ENCODE measurements around the gene STAG2. TPM values are rescaled to one million over a fixed set of nuclear protein-coding genes. Genes with fewer than 3 reads are reported as not detected.
"Not testable (repeated sequence)": the region's sequence is repeated elsewhere in the genome, so short reads cannot be mapped to it uniquely, and the experiment has no call there.

STAG2 gene
- total RNA-seq, 1 experiment from 2014 or later: 66.3 TPM

DNA sequence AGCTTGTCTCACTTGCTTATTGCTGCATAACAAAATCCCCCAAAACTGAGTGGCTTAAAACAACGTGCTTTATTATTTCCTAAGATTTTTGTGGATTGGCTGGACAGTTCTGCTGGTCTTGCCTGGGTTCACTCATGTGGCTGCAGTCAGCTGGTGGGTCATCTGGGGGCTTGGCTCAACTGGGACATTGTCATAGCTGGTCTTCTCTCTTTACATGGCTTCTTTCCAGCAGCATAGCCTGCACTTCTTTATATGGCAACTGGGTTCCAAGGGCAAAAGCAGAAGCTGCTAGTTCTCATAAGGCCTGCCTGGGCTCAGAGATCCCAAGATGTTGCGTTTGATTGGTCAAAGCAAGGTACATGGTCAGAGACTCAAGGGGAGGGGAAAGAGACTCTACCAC lies 33.7 kb upstream of the STAG2 start:
- Histone ChIP-seq H2AFZ (ENCODE audit: low read depth, low read length, poor library complexity, severe bottlenecking) (no peak overlapping the region), H3K4me2 (ENCODE audit: low read length) (no peak overlapping the region), H4K20me1 (ENCODE audit: insufficient read depth) (no peaks in the 10 kb centered on the region), H3K36me3 (ENCODE audit: control insufficient read depth in 1 of 2, insufficient read depth in 2 of 2, low read length in 2 of 2) (no peaks in the 10 kb centered on the region), H3K9me3 (ENCODE audit: control insufficient read depth in 1 of 2, insufficient read depth in 1 of 2, low read depth in 1 of 2, low read length in 2 of 2) (no peaks in the 10 kb centered on the region), H3K27ac (ENCODE audit: low read depth, low read length) (no peak overlapping the region), H3K9me2 (ENCODE audit: insufficient read depth) (no peaks in the 10 kb centered on the region), H3K4me3 (replicated peaks in 1 of 2; ENCODE audit: low read depth in 1 of 2, low read length in 2 of 2) (no peak overlapping the region), H3K27me3 (ENCODE audit: insufficient read depth, low read length) (no peaks in the 10 kb centered on the region), H3K79me2 (ENCODE audit: insufficient read depth, low read length) (no peaks in the 10 kb centered on the region), H3K4me1 (ENCODE audit: control insufficient read depth in 1 of 2, insufficient read depth in 2 of 2, low read length in 2 of 2) (no peaks in the 10 kb centered on the region), H3K9ac (ENCODE audit: low read length) (no peak overlapping the region)
- ChIA-PET CTCF (no interaction called here), RAD21 (ENCODE audit: low non-redundant PET in 1 of 2, low total read pairs in 2 of 2, uncharacterized antibody in 2 of 2, unreplicated experiment in 2 of 2) (no interaction called here), POLR2A (no interaction called here)
- no peak for DNase-seq (ENCODE audit: low read depth, low spot score)
- BruUV-seq (replicated peaks): no TSS peak
- TF ChIP-seq SRF (IDR thresholded peaks at IDR 0.05; ENCODE audit: low read depth) (no peak), SIN3A (IDR thresholded peaks at IDR 0.05; ENCODE audit: low read depth) (no peak), POLR2A (IDR thresholded peaks at IDR 0.05; ENCODE audit: borderline replicate concordance, extremely low read depth, insufficient read depth, insufficient read length) (no peak), JUND (IDR thresholded peaks at IDR 0.05) (no peak), ZFX (IDR thresholded peaks at IDR 0.05) (no peak), ELF1 (IDR thresholded peaks at IDR 0.05; ENCODE audit: borderline replicate concordance, low read depth) (no peak), TCF7L2 (IDR thresholded peaks at IDR 0.05; ENCODE audit: borderline replicate concordance, extremely low read depth, insufficient read depth, insufficient read length) (no peak), EZH2 (IDR thresholded peaks at IDR 0.05) (no peak), FOSL1 (IDR thresholded peaks at IDR 0.05; ENCODE audit: low read depth) (no peak)
- TF ChIP-seq, protein P1, sequence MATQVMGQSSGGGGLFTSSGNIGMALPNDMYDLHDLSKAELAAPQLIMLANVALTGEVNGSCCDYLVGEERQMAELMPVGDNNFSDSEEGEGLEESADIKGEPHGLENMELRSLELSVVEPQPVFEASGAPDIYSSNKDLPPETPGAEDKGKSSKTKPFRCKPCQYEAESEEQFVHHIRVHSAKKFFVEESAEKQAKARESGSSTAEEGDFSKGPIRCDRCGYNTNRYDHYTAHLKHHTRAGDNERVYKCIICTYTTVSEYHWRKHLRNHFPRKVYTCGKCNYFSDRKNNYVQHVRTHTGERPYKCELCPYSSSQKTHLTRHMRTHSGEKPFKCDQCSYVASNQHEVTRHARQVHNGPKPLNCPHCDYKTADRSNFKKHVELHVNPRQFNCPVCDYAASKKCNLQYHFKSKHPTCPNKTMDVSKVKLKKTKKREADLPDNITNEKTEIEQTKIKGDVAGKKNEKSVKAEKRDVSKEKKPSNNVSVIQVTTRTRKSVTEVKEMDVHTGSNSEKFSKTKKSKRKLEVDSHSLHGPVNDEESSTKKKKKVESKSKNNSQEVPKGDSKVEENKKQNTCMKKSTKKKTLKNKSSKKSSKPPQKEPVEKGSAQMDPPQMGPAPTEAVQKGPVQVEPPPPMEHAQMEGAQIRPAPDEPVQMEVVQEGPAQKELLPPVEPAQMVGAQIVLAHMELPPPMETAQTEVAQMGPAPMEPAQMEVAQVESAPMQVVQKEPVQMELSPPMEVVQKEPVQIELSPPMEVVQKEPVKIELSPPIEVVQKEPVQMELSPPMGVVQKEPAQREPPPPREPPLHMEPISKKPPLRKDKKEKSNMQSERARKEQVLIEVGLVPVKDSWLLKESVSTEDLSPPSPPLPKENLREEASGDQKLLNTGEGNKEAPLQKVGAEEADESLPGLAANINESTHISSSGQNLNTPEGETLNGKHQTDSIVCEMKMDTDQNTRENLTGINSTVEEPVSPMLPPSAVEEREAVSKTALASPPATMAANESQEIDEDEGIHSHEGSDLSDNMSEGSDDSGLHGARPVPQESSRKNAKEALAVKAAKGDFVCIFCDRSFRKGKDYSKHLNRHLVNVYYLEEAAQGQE (IDR thresholded peaks at IDR 0.05; ENCODE audit: low read depth): no peak
- TF ChIP-seq, protein P2, sequence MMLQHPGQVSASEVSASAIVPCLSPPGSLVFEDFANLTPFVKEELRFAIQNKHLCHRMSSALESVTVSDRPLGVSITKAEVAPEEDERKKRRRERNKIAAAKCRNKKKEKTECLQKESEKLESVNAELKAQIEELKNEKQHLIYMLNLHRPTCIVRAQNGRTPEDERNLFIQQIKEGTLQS (IDR thresholded peaks at IDR 0.05): no peak
- TF ChIP-seq, protein P3, sequence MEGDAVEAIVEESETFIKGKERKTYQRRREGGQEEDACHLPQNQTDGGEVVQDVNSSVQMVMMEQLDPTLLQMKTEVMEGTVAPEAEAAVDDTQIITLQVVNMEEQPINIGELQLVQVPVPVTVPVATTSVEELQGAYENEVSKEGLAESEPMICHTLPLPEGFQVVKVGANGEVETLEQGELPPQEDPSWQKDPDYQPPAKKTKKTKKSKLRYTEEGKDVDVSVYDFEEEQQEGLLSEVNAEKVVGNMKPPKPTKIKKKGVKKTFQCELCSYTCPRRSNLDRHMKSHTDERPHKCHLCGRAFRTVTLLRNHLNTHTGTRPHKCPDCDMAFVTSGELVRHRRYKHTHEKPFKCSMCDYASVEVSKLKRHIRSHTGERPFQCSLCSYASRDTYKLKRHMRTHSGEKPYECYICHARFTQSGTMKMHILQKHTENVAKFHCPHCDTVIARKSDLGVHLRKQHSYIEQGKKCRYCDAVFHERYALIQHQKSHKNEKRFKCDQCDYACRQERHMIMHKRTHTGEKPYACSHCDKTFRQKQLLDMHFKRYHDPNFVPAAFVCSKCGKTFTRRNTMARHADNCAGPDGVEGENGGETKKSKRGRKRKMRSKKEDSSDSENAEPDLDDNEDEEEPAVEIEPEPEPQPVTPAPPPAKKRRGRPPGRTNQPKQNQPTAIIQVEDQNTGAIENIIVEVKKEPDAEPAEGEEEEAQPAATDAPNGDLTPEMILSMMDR (IDR thresholded peaks at IDR 0.05 in 2 of 3, conservative IDR thresholded peaks at IDR 0.05 in 1 of 3; ENCODE audit: borderline replicate concordance in 1 of 3, insufficient read depth in 1 of 3, low read depth in 2 of 3, low read length in 2 of 3): no peak
- intact Hi-C loops (cut with micrococcal nuclease): no loop called here
- ATAC-seq: no peak

DNA sequence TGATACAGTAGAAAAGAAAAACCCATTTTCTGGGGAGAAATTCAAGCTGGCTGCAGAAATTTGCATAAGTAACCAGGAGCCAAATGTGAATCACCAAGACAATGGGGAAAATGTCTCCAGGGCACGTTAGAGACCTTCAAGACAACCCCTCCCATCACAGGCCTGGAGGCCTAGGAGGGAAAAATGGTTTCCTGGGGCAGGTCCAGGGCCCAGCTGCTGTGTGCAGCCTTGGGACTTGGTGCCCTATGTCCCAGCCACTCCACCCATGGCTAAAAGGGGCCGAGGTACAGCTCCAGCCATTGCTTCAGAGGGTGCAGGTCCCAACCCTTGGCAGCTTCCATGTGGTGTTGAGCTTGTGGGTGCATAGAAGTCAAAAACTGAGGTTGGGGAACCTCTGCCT lies 29.5 kb upstream of the STAG2 start:
- RAD21 ChIA-PET (ENCODE audit: low non-redundant PET in 1 of 2, low total read pairs in 2 of 2, uncharacterized antibody in 2 of 2, unreplicated experiment in 2 of 2); ATAC-seq; H2AFZ ChIP-seq (ENCODE audit: low read depth, low read length, poor library complexity, severe bottlenecking); DNase-seq (ENCODE audit: low read depth, low spot score); H3K9me2 ChIP-seq (ENCODE audit: insufficient read depth); H3K27ac ChIP-seq (ENCODE audit: low read depth, low read length); H3K4me1 ChIP-seq (ENCODE audit: control insufficient read depth in 1 of 2, insufficient read depth in 2 of 2, low read length in 2 of 2); intact Hi-C loops (cut with micrococcal nuclease); H3K4me3 ChIP-seq (replicated peaks in 1 of 2; ENCODE audit: low read depth in 1 of 2, low read length in 2 of 2); H3K79me2 ChIP-seq (ENCODE audit: insufficient read depth, low read length); H3K27me3 ChIP-seq (ENCODE audit: insufficient read depth, low read length); H4K20me1 ChIP-seq (ENCODE audit: insufficient read depth); H3K4me2 ChIP-seq (ENCODE audit: low read length); BruUV-seq (replicated peaks); H3K9ac ChIP-seq (ENCODE audit: low read length); H3K9me3 ChIP-seq (ENCODE audit: control insufficient read depth in 1 of 2, insufficient read depth in 1 of 2, low read depth in 1 of 2, low read length in 2 of 2); H3K36me3 ChIP-seq (ENCODE audit: control insufficient read depth in 1 of 2, insufficient read depth in 2 of 2, low read length in 2 of 2); CTCF ChIA-PET; POLR2A ChIA-PET: not testable (repeated sequence)

All from HCT116 (cell line).